Glutamatergic neuron (in vitro differentiated cells): ENCODE results near the gene FEM1B. TPM values are rescaled to one million over a fixed set of nuclear protein-coding genes. Genes with fewer than 3 reads are reported as not detected.

Source experiments
- DNase-seq: peaks from one replicate; pipeline ENCODE4 v3.0.0; 2022
- H3K27ac Mint-ChIP-seq: one replicate; pipeline ENCODE4 v1.8.0; 2020; ENCODE audit warnings: mild to moderate bottlenecking, mixed read lengths, inconsistent platforms; ENCODE audit not compliant: unreplicated experiment
- H3K27me3 Mint-ChIP-seq: one replicate; pipeline ENCODE4 v1.8.0; 2020; ENCODE audit warnings: mild to moderate bottlenecking, moderate library complexity, mixed read lengths, inconsistent platforms; ENCODE audit not compliant: unreplicated experiment
- H3K36me3 Mint-ChIP-seq: one replicate; pipeline ENCODE4 v1.8.0; 2020; ENCODE audit warnings: mild to moderate bottlenecking, mixed read lengths, inconsistent platforms; ENCODE audit not compliant: unreplicated experiment
- H3K4me1 Mint-ChIP-seq: one replicate; pipeline ENCODE4 v1.8.0; 2020; ENCODE audit warnings: mild to moderate bottlenecking, low read depth, mixed read lengths, inconsistent platforms; ENCODE audit not compliant: unreplicated experiment
- H3K4me3 Mint-ChIP-seq: one replicate; pipeline ENCODE4 v1.8.0; 2020; ENCODE audit warnings: mild to moderate bottlenecking, mixed read lengths, inconsistent platforms; ENCODE audit not compliant: unreplicated experiment
- H3K9me3 Mint-ChIP-seq: one replicate; pipeline ENCODE4 v1.8.0; 2020; ENCODE audit warnings: mild to moderate bottlenecking, moderate library complexity, mixed read lengths, inconsistent platforms; ENCODE audit not compliant: unreplicated experiment
- total RNA-seq: library from RNA; stranded (reverse); fragmentation: NEBNext Ultra II Directional; extraction: Animal tissue kit (Norgen Biotek cat#: 25700); gene quantifications from one replicate; pipeline ENCODE4 v1.2.1, GENCODE V29; 2021; ENCODE audit not compliant: unreplicated experiment
- TF ChIP-seq, protein P1 (sequence below): fragments of 200-600 bp; sonication (generic); IDR thresholded peaks from one replicate; pipeline ENCODE4 v1.5.0; 2021; ENCODE audit not compliant: partially characterized antibody, unreplicated experiment

Gene FEM1B
- total RNA-seq, 1 donor from 2014 or later: 69.6 TPM

DNA sequence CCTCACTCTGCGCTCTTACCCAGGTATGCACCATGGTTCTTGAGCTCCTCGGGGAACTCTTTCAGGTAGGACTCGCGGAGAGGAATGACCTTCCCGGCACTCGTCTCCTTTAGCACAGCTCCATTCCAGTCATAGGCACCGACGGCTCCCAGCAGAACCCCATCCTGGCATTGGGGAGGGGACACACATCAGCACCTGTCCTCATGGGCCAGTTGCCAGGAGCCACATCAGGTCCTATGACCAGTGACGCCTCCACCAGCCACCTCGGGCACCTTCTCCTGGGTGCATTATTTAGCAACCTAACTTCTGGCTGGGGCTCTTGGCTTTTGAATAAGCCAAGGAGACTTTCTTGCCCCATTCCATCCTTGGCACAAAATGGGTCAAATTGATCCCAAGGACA, 61.9 kb downstream of the FEM1B start:
- Mint-ChIP-seq H3K27ac (no peak overlapping the region), H3K27me3 (peaks cover 6% of the 10 kb centered on the region), H3K36me3 (no peaks in the 10 kb centered on the region), H3K4me3 (no peak overlapping the region), H3K9me3 (peaks cover 7% of the 10 kb centered on the region), H3K4me1 (peaks cover 28% of the 10 kb centered on the region)
- no peak for DNase-seq
- TF ChIP-seq, protein P1, sequence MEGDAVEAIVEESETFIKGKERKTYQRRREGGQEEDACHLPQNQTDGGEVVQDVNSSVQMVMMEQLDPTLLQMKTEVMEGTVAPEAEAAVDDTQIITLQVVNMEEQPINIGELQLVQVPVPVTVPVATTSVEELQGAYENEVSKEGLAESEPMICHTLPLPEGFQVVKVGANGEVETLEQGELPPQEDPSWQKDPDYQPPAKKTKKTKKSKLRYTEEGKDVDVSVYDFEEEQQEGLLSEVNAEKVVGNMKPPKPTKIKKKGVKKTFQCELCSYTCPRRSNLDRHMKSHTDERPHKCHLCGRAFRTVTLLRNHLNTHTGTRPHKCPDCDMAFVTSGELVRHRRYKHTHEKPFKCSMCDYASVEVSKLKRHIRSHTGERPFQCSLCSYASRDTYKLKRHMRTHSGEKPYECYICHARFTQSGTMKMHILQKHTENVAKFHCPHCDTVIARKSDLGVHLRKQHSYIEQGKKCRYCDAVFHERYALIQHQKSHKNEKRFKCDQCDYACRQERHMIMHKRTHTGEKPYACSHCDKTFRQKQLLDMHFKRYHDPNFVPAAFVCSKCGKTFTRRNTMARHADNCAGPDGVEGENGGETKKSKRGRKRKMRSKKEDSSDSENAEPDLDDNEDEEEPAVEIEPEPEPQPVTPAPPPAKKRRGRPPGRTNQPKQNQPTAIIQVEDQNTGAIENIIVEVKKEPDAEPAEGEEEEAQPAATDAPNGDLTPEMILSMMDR: no peak

- TF ChIP-seq, protein P1: no peak
- H3K9me3 Mint-ChIP-seq: peaks cover 9% of the 10 kb centered on the region
- peaks cover 11% of the 10 kb centered on the region for H3K27me3 Mint-ChIP-seq
- no peak overlapping the region for H3K4me3 Mint-ChIP-seq
- no peak for DNase-seq
- H3K27ac Mint-ChIP-seq: no peak overlapping the region
- peaks cover 42% of the 10 kb centered on the region for H3K4me1 Mint-ChIP-seq
- H3K36me3 Mint-ChIP-seq: no peaks in the 10 kb centered on the region
These were observed 63.5 kb downstream of the FEM1B start for GRCh38 chr15:68340726-68341671.

DNA sequence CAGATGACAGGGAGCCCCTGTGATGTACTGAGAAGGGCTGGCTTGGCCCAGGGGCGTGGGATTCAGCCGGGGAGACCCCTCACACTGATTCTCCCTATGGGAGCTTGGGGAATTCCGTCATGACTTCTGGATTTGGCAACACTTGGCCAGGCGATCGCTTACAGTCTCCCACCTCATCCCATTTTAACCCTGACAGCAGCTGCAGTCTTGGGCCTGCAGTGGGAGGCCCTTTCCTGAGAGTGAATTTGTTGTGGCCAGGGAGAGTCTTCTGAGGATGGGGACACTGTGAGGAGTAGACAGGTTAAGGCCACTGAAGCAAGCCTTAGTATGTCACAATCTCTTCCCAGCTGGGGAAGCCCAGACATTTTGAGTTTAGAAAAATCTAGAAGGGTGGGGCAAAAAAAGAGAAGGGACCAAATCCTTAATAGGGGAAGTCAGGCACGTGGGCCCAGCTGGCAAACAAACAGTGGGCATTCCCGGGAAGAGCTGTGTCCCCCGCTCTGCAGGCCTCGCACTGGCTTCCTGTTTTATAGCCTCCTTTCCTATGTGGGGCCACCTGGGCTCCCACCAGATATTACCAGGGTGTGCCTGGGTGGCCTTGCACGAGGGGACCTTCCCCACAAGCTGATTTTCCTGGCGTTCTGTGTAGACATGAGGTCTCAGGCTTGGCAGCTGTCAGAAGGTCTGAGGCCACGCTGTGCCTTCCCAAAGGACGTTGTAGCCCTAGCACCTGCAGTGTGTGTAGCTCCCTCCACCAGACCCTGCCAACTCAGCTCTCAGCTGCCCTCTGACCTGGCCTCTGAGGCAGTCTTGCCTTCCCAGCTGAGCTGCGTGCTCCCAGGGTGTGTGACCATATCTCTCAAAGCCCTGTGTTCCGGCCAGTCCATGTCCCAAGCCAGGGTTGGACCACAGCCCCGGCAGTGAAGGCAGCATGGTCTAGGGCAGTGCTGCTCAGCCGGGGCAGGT, 64.5 kb downstream of the FEM1B start:
- H3K9me3 Mint-ChIP-seq: peaks cover 14% of the 10 kb centered on the region
- TF ChIP-seq, protein P1: no peak
- H3K4me1 Mint-ChIP-seq: peaks cover 52% of the 10 kb centered on the region
- H3K4me3 Mint-ChIP-seq: peak overlapping the region; percentile 20
- DNase-seq: peak; percentile 25
- peak overlapping the region; percentile 28 for H3K27ac Mint-ChIP-seq
- peaks cover 14% of the 10 kb centered on the region for H3K27me3 Mint-ChIP-seq
- no peaks in the 10 kb centered on the region for H3K36me3 Mint-ChIP-seq

DNA sequence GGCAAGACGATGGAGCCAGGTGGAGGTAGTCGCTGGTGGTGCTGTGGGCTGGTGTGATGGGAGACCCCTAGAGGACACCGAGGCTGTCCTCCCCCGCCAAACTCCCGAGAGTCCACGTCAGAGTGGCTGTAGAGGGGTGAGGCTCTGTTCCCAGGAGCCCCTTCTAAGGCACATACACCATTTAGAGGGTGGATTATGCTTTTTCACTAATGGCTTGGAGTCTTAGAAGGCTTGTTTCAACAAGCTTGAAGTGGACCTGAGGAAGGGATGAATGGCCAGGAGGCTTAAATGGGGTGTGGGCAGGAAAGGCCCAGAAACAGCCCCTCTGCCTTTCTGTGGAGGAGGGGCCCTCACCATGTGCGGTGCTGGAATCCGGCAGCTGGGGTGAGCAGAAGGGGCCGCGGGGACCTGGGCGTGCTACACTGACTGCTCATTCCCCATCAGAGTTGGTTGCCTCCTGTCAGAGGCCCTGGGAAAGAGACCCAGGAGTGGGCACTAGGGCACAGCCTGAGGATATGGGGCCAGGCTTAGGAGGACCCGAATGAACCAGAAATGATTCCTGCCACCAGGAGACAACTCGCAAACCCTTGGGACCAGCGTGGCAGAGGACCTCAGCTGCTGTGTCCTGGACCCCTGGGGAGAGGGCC, 66.2 kb downstream of the FEM1B start:
- peak; percentile 35 for DNase-seq
- Mint-ChIP-seq H3K9me3 (peaks cover 19% of the 10 kb centered on the region), H3K4me1 (peaks cover 64% of the 10 kb centered on the region), H3K36me3 (no peaks in the 10 kb centered on the region), H3K27me3 (peaks cover 16% of the 10 kb centered on the region), H3K27ac (peak overlapping the region; percentile 75), H3K4me3 (peak overlapping the region; percentile 58)
- TF ChIP-seq, protein P1: no peak
